H9 (cell line): ENCODE measurements around the gene CRHR1. TPM values are rescaled to one million over a fixed set of nuclear protein-coding genes. Genes with fewer than 3 reads are reported as not detected.

Experiments
- DNase-seq: peaks from one replicate; pipeline ENCODE4 v3.0.0-alpha.2; 2017
- H2AFZ ChIP-seq: one replicate; pipeline ENCODE4 v1.6.1; 2013; ENCODE audit warnings: mild to moderate bottlenecking, low read length, control low read depth, moderate library complexity
- H2AK5ac ChIP-seq: 2 replicates; pipeline ENCODE4 v1.6.1; 2013; ENCODE audit warnings: low read length, control low read depth, mixed read lengths; ENCODE audit not compliant: insufficient read length
- H2BK120ac ChIP-seq: one replicate; pipeline ENCODE4 v1.6.1; 2013; ENCODE audit warnings: low read depth, mild to moderate bottlenecking, low read length, control low read depth, inconsistent platforms; ENCODE audit not compliant: poor library complexity, severe bottlenecking
- H2BK12ac ChIP-seq: 2 replicates; pipeline ENCODE4 v1.6.1; 2013; ENCODE audit warnings: low read length, control low read depth, mixed read lengths, low read depth; ENCODE audit not compliant: insufficient read length
- H2BK15ac ChIP-seq: 2 replicates; pipeline ENCODE4 v1.6.1; 2013; ENCODE audit warnings: low read depth, low read length, control low read depth
- H2BK20ac ChIP-seq: one replicate; pipeline ENCODE4 v1.6.1; 2013; ENCODE audit warnings: low read depth, mild to moderate bottlenecking, low read length, control low read depth, inconsistent platforms; ENCODE audit not compliant: poor library complexity, severe bottlenecking
- H2BK5ac ChIP-seq: 2 replicates; pipeline ENCODE4 v1.6.1; 2013; ENCODE audit warnings: low read length, control low read depth, mixed read lengths; ENCODE audit not compliant: insufficient read length
- H3K14ac ChIP-seq: 2 replicates; pipeline ENCODE4 v1.6.1; 2013; ENCODE audit warnings: low read length, control low read depth; ENCODE audit not compliant: insufficient read depth
- H3K18ac ChIP-seq: 2 replicates; pipeline ENCODE4 v1.6.1; 2013; ENCODE audit warnings: low read depth, mild to moderate bottlenecking, mixed read lengths, low read length, control low read depth; ENCODE audit not compliant: insufficient read length
- H3K23ac ChIP-seq: 2 replicates; pipeline ENCODE4 v1.6.1; 2013; ENCODE audit warnings: low read length, control low read depth, mixed read lengths, low read depth; ENCODE audit not compliant: insufficient read length
- H3K23me2 ChIP-seq: 2 replicates; pipeline ENCODE4 v1.6.1; 2013; ENCODE audit warnings: low read depth, mild to moderate bottlenecking, mixed read lengths, low read length, control low read depth; ENCODE audit not compliant: insufficient read length, poor library complexity, severe bottlenecking
- H3K27ac ChIP-seq: 2 replicates; pipeline ENCODE4 v1.5.1; 2013; ENCODE audit warnings: low read length, control low read depth, mixed read lengths, low read depth; ENCODE audit not compliant: insufficient read length
- H3K27me3 ChIP-seq: 2 replicates; pipeline ENCODE4 v1.6.1; 2013; ENCODE audit warnings: low read length, control low read depth, inconsistent platforms; ENCODE audit not compliant: insufficient read depth
- H3K4ac ChIP-seq: 2 replicates; pipeline ENCODE4 v1.6.1; 2013; ENCODE audit warnings: low read depth, mild to moderate bottlenecking, control low read depth, inconsistent platforms, low read length, moderate library complexity
- H3K4me1 ChIP-seq: 2 replicates; pipeline ENCODE4 v1.6.1; 2013; ENCODE audit warnings: low read length, control low read depth, inconsistent platforms; ENCODE audit not compliant: insufficient read depth
- H3K4me2 ChIP-seq: 2 replicates; pipeline ENCODE4 v1.6.1; 2013; ENCODE audit warnings: low read length, control low read depth, mixed read lengths; ENCODE audit not compliant: insufficient read length, insufficient read depth
- H3K56ac ChIP-seq: 2 replicates; pipeline ENCODE4 v1.6.1; 2013; ENCODE audit warnings: low read depth, mild to moderate bottlenecking, mixed read lengths, low read length, control low read depth; ENCODE audit not compliant: insufficient read length
- H3K79me1 ChIP-seq: 2 replicates; pipeline ENCODE4 v1.6.1; 2013; ENCODE audit warnings: low read depth, mild to moderate bottlenecking, moderate library complexity, low read length, control low read depth, inconsistent platforms; ENCODE audit not compliant: insufficient read depth, poor library complexity, severe bottlenecking
- H3K79me2 ChIP-seq: 2 replicates; pipeline ENCODE4 v1.6.1; 2013; ENCODE audit warnings: low read length, control low read depth, inconsistent platforms; ENCODE audit not compliant: insufficient read depth
- H3K9ac ChIP-seq: 2 replicates; pipeline ENCODE4 v1.6.1; 2013; ENCODE audit warnings: low read length, control low read depth, mixed read lengths; ENCODE audit not compliant: insufficient read length; ENCODE audit errors: extremely low read depth
- H3K9me3 ChIP-seq: one replicate; pipeline ENCODE4 v1.6.1; 2013; ENCODE audit warnings: low read depth, low read length, inconsistent platforms; ENCODE audit not compliant: control insufficient read depth
- H3T11ph ChIP-seq: one replicate; pipeline ENCODE4 v1.6.1; 2013; ENCODE audit warnings: mild to moderate bottlenecking, low read length, control low read depth, inconsistent platforms
- H4K20me1 ChIP-seq: one replicate; pipeline ENCODE4 v1.6.1; 2013; ENCODE audit not compliant: control insufficient read depth, insufficient read length, insufficient read depth
- H4K5ac ChIP-seq: 2 replicates; pipeline ENCODE4 v1.6.1; 2013; ENCODE audit warnings: low read depth, mild to moderate bottlenecking, mixed read lengths, low read length, control low read depth; ENCODE audit not compliant: insufficient read length
- H4K8ac ChIP-seq: replicated peaks from 2 replicates; pipeline ENCODE4 v1.6.1; 2013; ENCODE audit warnings: low read length, control low read depth, mixed read lengths, low read depth; ENCODE audit not compliant: insufficient read length
- H4K91ac ChIP-seq: 2 replicates; pipeline ENCODE4 v1.6.1; 2013; ENCODE audit warnings: low read depth, mild to moderate bottlenecking, moderate library complexity, mixed read lengths, low read length, control low read depth; ENCODE audit not compliant: insufficient read length
- H3K27ac Mint-ChIP-seq, 3 experiments: 2 replicates in 2 of 3; 3 replicates in 1 of 3; pipeline ENCODE4 v1.8.0; 2020 to 2021; ENCODE audit warnings: mixed read lengths in 3 of 3, mild to moderate bottlenecking in 1 of 3, moderate library complexity in 1 of 3
- H3K27me3 Mint-ChIP-seq: 2 replicates; pipeline ENCODE4 v1.8.0; 2021; ENCODE audit warnings: low read depth, mild to moderate bottlenecking, moderate library complexity, mixed read lengths
- H3K36me3 Mint-ChIP-seq, 3 experiments: 2 replicates in 2 of 3; 3 replicates in 1 of 3; pipeline ENCODE4 v1.8.0; 2020 to 2021; ENCODE audit warnings: low read depth in 3 of 3, mixed read lengths in 3 of 3; ENCODE audit not compliant: insufficient read depth in 1 of 3
- H3K4me1 Mint-ChIP-seq, 2 experiments: 2 replicates each; pipeline ENCODE4 v1.8.0; 2020; ENCODE audit warnings: mixed read lengths in 2 of 2
- H3K4me3 Mint-ChIP-seq, 2 experiments: 2 replicates in 1 of 2; 3 replicates in 1 of 2; pipeline ENCODE4 v1.8.0; 2020 to 2021; ENCODE audit warnings: mild to moderate bottlenecking in 2 of 2, mixed read lengths in 2 of 2, moderate library complexity in 1 of 2
- H3K9me3 Mint-ChIP-seq, 2 experiments: 2 replicates in 1 of 2; 3 replicates in 1 of 2; pipeline ENCODE4 v1.8.0; 2020; ENCODE audit warnings: mild to moderate bottlenecking in 2 of 2, mixed read lengths in 2 of 2, moderate library complexity in 1 of 2
- CTCF ChIP-seq: fragments of 200-600 bp; sonication (generic); conservative IDR thresholded peaks from 3 replicates; pipeline ENCODE4 v1.8.0; 2021; ENCODE audit warnings: antibody characterized with exemption, mild to moderate bottlenecking
- WGBS: extraction: QIAGEN DNeasy Blood & Tissue Kit; methylation state at CpG from one replicate; pipeline ENCODE4 v1.1.7; 2013; ENCODE audit warnings: missing lambda C conversion rate, low lambda C conversion rate, mixed read lengths; ENCODE audit not compliant: insufficient read length; ENCODE audit errors: extremely low coverage; 5-methylcytosine and 5-hydroxymethylcytosine counted together
- total RNA-seq: library from RNA; stranded (reverse); gene quantifications from 2 replicates; pipeline ENCODE4 v1.2.1, GENCODE V29; 2021

CRHR1 gene
- total RNA-seq, 1 experiment from 2014 or later = 0.52 TPM

- no peak overlapping the region for H3K9ac ChIP-seq
- no peak overlapping the region for H4K5ac ChIP-seq
- no peak overlapping the region for H2BK15ac ChIP-seq
- no peak overlapping the region for H3K23ac ChIP-seq
- H2AFZ ChIP-seq = no peak overlapping the region
- no peak overlapping the region for H3K56ac ChIP-seq
- Mint-ChIP-seq H3K9me3 (no peaks in the 10 kb centered on the region), H3K36me3 (no peaks in the 10 kb centered on the region), H3K27ac (no peak overlapping the region), H3K27me3 (peaks cover 92% of the 10 kb centered on the region), H3K4me1 (0 out of 4 replicates have a peak, but pooled peaks cover 0 to 5% of the 10 kb centered on the region in 2 experiments), H3K4me3 (no peak overlapping the region)
- no peak overlapping the region; the same call in 1 of the 2 replicates for H3K14ac ChIP-seq
- H2BK12ac ChIP-seq = no peak overlapping the region
- H3K9me3 ChIP-seq = no peaks in the 10 kb centered on the region
- no peaks in the 10 kb centered on the region for H4K20me1 ChIP-seq
- H4K8ac ChIP-seq = no peak overlapping the region
- no peaks in the 10 kb centered on the region for H3K4me1 ChIP-seq
- H3T11ph ChIP-seq = no peak overlapping the region
- no peak overlapping the region for H3K27ac ChIP-seq
- no peak overlapping the region for H2BK5ac ChIP-seq
- no peak overlapping the region for H3K4me2 ChIP-seq
- peaks cover 4% of the 10 kb centered on the region; the same call in 1 of the 2 replicates for H3K27me3 ChIP-seq
- no peak overlapping the region for H2AK5ac ChIP-seq
- WGBS = no CpG with 5 or more reads among the region's 7 CpGs
- H3K79me2 ChIP-seq = no peaks in the 10 kb centered on the region
- no peak overlapping the region for H3K18ac ChIP-seq
- no peak for TF ChIP-seq CTCF
- H3K79me1 ChIP-seq = no peaks in the 10 kb centered on the region
- H2BK120ac ChIP-seq = no peak overlapping the region
- H4K91ac ChIP-seq = no peak overlapping the region
- no peak for DNase-seq
- H3K23me2 ChIP-seq = no peaks in the 10 kb centered on the region
- no peak overlapping the region for H3K4ac ChIP-seq
- no peak overlapping the region for H2BK20ac ChIP-seq
These were observed 30.4 kb upstream of the CRHR1 start for GRCh38 chr17:45753645-45754225.
